ENCODE data around the gene PARVA.

Gene PARVA

GRCh38 chr11:12403997-12404350 is 26.6 kb downstream of the PARVA start:
- no peak for DNase-seq (ENCODE audit: low read depth)
- TF ChIP-seq CTCF (IDR thresholded peaks at IDR 0.05; ENCODE audit: low read depth, low read length, missing control alignments), result no peak
- no peak overlapping the region for H3K4me3 ChIP-seq (ENCODE audit: low read depth, low read length)

- no peak overlapping the region for H3K4me3 ChIP-seq (ENCODE audit: low read depth, low read length)
- no peak for TF ChIP-seq CTCF (IDR thresholded peaks at IDR 0.05; ENCODE audit: low read depth, low read length, missing control alignments)
- DNase-seq (ENCODE audit: low read depth), result no peak
Observed at GRCh38 chr11:12404436-12404835, 27.1 kb downstream of the PARVA start.

- no peak overlapping the region for H3K4me3 ChIP-seq (ENCODE audit: low read depth, low read length)
- no peak for DNase-seq (ENCODE audit: low read depth)
- no peak for TF ChIP-seq CTCF (IDR thresholded peaks at IDR 0.05; ENCODE audit: low read depth, low read length, missing control alignments)
Observed at GRCh38 chr11:12408156-12408770, 30.9 kb downstream of the PARVA start.

- H3K4me3 ChIP-seq (ENCODE audit: low read depth, low read length), result no peak overlapping the region
- TF ChIP-seq CTCF (IDR thresholded peaks at IDR 0.05; ENCODE audit: low read depth, low read length, missing control alignments), result no peak
- DNase-seq (ENCODE audit: low read depth), result no peak
Observed at GRCh38 chr11:12409621-12410005, 32.2 kb downstream of the PARVA start.

- TF ChIP-seq CTCF (IDR thresholded peaks at IDR 0.05; ENCODE audit: low read depth, low read length, missing control alignments), result no peak
- no peak for DNase-seq (ENCODE audit: low read depth)
- no peak overlapping the region for H3K4me3 ChIP-seq (ENCODE audit: low read depth, low read length)
Observed at GRCh38 chr11:12410006-12410728, 32.8 kb downstream of the PARVA start.

GRCh38 chr11:12411393-12411792 is 34.0 kb downstream of the PARVA start:
- H3K4me3 ChIP-seq (ENCODE audit: low read depth, low read length), result no peak overlapping the region
- TF ChIP-seq CTCF (IDR thresholded peaks at IDR 0.05; ENCODE audit: low read depth, low read length, missing control alignments), result no peak
- no peak for DNase-seq (ENCODE audit: low read depth)
